ENCODE data around the gene TMEM132D.

DNA sequence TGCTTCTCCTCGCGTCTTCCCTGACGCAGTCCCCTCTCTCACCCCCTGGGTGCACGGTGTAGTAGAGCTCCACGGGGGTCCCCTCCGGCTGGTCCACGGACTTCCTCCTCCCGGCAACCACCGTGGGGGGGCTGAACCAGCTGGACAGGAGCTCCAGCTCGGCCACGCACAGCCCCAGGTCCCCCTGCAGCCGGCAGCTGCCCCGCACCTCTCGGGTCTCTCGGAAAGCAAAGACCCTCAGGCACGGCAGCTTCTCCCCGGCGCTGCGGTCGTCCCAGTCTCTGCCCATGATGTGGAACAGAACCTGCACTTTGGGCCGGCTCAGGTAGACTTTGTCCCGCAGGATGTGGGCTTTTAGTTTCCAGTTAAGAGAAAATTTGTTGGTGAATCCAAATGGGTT, 203.8 kb downstream of the TMEM132D start:
- TF ChIP-seq, protein P1, sequence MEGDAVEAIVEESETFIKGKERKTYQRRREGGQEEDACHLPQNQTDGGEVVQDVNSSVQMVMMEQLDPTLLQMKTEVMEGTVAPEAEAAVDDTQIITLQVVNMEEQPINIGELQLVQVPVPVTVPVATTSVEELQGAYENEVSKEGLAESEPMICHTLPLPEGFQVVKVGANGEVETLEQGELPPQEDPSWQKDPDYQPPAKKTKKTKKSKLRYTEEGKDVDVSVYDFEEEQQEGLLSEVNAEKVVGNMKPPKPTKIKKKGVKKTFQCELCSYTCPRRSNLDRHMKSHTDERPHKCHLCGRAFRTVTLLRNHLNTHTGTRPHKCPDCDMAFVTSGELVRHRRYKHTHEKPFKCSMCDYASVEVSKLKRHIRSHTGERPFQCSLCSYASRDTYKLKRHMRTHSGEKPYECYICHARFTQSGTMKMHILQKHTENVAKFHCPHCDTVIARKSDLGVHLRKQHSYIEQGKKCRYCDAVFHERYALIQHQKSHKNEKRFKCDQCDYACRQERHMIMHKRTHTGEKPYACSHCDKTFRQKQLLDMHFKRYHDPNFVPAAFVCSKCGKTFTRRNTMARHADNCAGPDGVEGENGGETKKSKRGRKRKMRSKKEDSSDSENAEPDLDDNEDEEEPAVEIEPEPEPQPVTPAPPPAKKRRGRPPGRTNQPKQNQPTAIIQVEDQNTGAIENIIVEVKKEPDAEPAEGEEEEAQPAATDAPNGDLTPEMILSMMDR (IDR thresholded peaks at IDR 0.05) = no peak
- TF ChIP-seq POLR2A (IDR thresholded peaks at IDR 0.05; ENCODE audit: low read depth) (no peak), EP300 (IDR thresholded peaks at IDR 0.05) (no peak), POLR2AphosphoS5 (IDR thresholded peaks at IDR 0.05) (no peak)
